ENCODE data around the gene ITFG1. TPM values are rescaled to one million over a fixed set of nuclear protein-coding genes. Genes with fewer than 3 reads are reported as not detected.

The ITFG1 gene
- total RNA-seq, 1 donor from 2014 or later = 50.0 TPM

- H3K4me1 ChIP-seq = no peaks in the 10 kb centered on the region
- DNase-seq = no peak
- H3K36me3 ChIP-seq = no peaks in the 10 kb centered on the region
- TF ChIP-seq CTCF (IDR thresholded peaks at IDR 0.05) = no peak
- intact Hi-C loops (cut with DNase I) = no loop called here
- H3K27ac ChIP-seq = no peak overlapping the region
- H3K4me3 ChIP-seq = no peak overlapping the region
- ATAC-seq = no peak
- no peaks in the 10 kb centered on the region for H3K27me3 ChIP-seq (ENCODE audit: low read depth)
- H3K9me3 ChIP-seq = no peaks in the 10 kb centered on the region
Observed at GRCh38 chr16:47175152-47175551, 285.7 kb downstream of the ITFG1 start.

- TF ChIP-seq CTCF (IDR thresholded peaks at IDR 0.05) = no peak
- no peaks in the 10 kb centered on the region for H3K4me1 ChIP-seq
- no peak overlapping the region for H3K27ac ChIP-seq
- no peak for DNase-seq
- H3K36me3 ChIP-seq = peaks cover 25% of the 10 kb centered on the region
- H3K4me3 ChIP-seq = no peak overlapping the region
- H3K9me3 ChIP-seq = no peaks in the 10 kb centered on the region
- intact Hi-C loops (cut with DNase I) = no loop called here
- no peaks in the 10 kb centered on the region for H3K27me3 ChIP-seq (ENCODE audit: low read depth)
- ATAC-seq = no peak
Observed at GRCh38 chr16:47162670-47163420, 298.0 kb downstream of the ITFG1 start.

- H3K36me3 ChIP-seq = peaks cover 31% of the 10 kb centered on the region
- no peak overlapping the region for H3K4me3 ChIP-seq
- no peaks in the 10 kb centered on the region for H3K9me3 ChIP-seq
- TF ChIP-seq CTCF (IDR thresholded peaks at IDR 0.05) = no peak
- no peak for DNase-seq
- no peaks in the 10 kb centered on the region for H3K27me3 ChIP-seq (ENCODE audit: low read depth)
- no peak overlapping the region for H3K27ac ChIP-seq
- no peaks in the 10 kb centered on the region for H3K4me1 ChIP-seq
- intact Hi-C loops (cut with DNase I) = no loop called here
- no peak for ATAC-seq
Observed at GRCh38 chr16:47161464-47161863, 299.4 kb downstream of the ITFG1 start.

GRCh38 chr16:47160422-47160821 lies 300.4 kb downstream of the ITFG1 start:
- peaks cover 31% of the 10 kb centered on the region for H3K36me3 ChIP-seq
- H3K4me1 ChIP-seq = no peaks in the 10 kb centered on the region
- no peak overlapping the region for H3K4me3 ChIP-seq
- no peak overlapping the region for H3K27ac ChIP-seq
- no peaks in the 10 kb centered on the region for H3K9me3 ChIP-seq
- no peak for ATAC-seq
- TF ChIP-seq CTCF (IDR thresholded peaks at IDR 0.05) = no peak
- intact Hi-C loops (cut with DNase I) = no loop called here
- H3K27me3 ChIP-seq (ENCODE audit: low read depth) = no peaks in the 10 kb centered on the region
- no peak for DNase-seq

- H3K4me3 ChIP-seq = no peak overlapping the region
- no peaks in the 10 kb centered on the region for H3K9me3 ChIP-seq
- ATAC-seq = no peak
- intact Hi-C loops (cut with DNase I) = no loop called here
- peaks cover 34% of the 10 kb centered on the region for H3K36me3 ChIP-seq
- no peaks in the 10 kb centered on the region for H3K4me1 ChIP-seq
- H3K27ac ChIP-seq = no peak overlapping the region
- no peaks in the 10 kb centered on the region for H3K27me3 ChIP-seq (ENCODE audit: low read depth)
- no peak for DNase-seq
- TF ChIP-seq CTCF (IDR thresholded peaks at IDR 0.05) = no peak
Observed at GRCh38 chr16:47158992-47159391, 301.9 kb downstream of the ITFG1 start.

Measured in lower lobe of right lung (tissue), 2 donors.